Measurements from ENCODE around the gene ARAP1. TPM values are rescaled to one million over a fixed set of nuclear protein-coding genes. Genes with fewer than 3 reads are reported as not detected.

Gene ARAP1
- total RNA-seq, 1 donor: 95.2 TPM

DNA sequence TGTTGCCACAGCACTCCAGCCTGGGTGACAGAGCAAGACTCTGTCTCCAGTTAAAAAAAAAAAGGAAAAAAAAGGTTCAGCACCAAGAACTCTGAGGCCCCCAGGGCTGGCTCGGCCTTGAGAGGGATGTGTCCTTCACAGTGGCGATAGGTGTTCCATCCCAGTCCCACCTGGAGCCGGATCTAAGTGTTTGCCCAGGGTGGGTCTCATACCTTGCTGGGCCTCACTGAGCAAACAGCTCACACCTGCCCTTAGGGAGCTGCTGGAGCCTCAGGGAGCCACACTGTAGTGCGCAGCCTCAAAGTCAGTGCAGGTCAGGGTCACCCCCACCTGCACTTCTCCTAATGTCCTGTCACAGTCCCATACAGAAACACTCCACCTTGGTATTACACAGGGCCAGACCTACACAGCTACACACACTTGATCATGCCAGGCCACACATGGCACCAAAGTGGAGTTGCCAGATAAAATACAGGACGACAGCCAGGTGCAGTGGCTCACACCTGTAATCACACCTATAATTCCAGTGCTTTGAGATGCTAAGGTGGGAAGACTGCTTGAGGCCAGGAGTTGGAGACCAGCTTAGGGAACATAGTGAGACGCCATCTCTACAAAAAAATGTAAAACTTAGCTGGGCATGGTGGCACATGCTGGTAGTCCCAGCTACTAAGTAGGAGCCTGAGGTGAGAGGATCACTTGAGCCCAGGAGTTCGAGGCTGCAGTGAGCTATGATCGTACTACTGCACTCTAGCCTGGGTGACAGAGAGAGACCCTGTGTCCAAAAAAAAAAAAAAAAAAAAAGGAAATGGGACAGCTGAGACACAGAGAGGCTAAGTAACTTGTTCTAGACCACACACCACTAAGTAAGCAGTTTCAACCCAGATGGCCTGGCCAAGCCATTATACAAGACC, 34.4 kb upstream of the ARAP1 start:
- Histone ChIP-seq H3K79me2 (ENCODE audit: insufficient read depth, low read length) (no peaks in the 10 kb centered on the region), H3K27ac (ENCODE audit: low read depth, low read length) (no peak overlapping the region), H2AFZ (ENCODE audit: low read length) (no peak overlapping the region), H3K4me1 (ENCODE audit: insufficient read depth, low read length) (peaks cover 20% of the 10 kb centered on the region), H3K36me3 (ENCODE audit: insufficient read depth, low read length) (no peaks in the 10 kb centered on the region), H3K27me3 (ENCODE audit: insufficient read depth, low read length) (no peaks in the 10 kb centered on the region), H4K20me1 (ENCODE audit: insufficient read depth, low read length) (no peaks in the 10 kb centered on the region), H3K4me3 (ENCODE audit: insufficient read depth, low read length) (no peak overlapping the region), H3K9me3 (ENCODE audit: low read depth, low read length) (no peaks in the 10 kb centered on the region), H3K4me2 (ENCODE audit: insufficient read depth, low read length) (no peak overlapping the region)
- TF ChIP-seq, protein P1, sequence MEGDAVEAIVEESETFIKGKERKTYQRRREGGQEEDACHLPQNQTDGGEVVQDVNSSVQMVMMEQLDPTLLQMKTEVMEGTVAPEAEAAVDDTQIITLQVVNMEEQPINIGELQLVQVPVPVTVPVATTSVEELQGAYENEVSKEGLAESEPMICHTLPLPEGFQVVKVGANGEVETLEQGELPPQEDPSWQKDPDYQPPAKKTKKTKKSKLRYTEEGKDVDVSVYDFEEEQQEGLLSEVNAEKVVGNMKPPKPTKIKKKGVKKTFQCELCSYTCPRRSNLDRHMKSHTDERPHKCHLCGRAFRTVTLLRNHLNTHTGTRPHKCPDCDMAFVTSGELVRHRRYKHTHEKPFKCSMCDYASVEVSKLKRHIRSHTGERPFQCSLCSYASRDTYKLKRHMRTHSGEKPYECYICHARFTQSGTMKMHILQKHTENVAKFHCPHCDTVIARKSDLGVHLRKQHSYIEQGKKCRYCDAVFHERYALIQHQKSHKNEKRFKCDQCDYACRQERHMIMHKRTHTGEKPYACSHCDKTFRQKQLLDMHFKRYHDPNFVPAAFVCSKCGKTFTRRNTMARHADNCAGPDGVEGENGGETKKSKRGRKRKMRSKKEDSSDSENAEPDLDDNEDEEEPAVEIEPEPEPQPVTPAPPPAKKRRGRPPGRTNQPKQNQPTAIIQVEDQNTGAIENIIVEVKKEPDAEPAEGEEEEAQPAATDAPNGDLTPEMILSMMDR (IDR thresholded peaks at IDR 0.05; ENCODE audit: extremely low read depth, low read depth, low read length): no peak
- peak; percentile 13 for DNase-seq (ENCODE audit: insufficient read length, low spot score, missing footprints)

DNA sequence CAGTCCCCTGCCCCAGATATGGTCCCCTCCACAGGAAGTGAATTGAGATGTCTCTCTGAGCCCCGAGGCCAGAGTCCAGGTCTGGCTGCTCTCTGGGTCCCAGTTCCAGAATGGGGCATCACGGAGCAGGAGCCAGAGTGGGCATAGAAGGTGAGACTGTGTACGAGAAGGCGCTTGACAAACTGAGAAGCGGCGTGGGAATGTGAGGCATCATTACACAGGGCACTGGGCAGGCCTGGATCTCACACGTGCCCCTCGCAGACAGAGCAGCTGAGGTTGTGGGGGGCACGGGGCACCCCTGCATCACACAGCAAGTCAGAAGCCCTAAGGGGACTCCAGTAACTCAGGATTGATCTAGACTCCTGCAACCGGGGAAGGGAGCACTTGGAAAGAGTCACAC, 32.5 kb upstream of the ARAP1 start:
- peaks cover 10% of the 10 kb centered on the region for H3K4me1 ChIP-seq (ENCODE audit: insufficient read depth, low read length)
- TF ChIP-seq, protein P1 (IDR thresholded peaks at IDR 0.05; ENCODE audit: extremely low read depth, low read depth, low read length): no peak
- H2AFZ ChIP-seq (ENCODE audit: low read length): no peak overlapping the region
- H3K27me3 ChIP-seq (ENCODE audit: insufficient read depth, low read length): peaks cover 13% of the 10 kb centered on the region
- H3K27ac ChIP-seq (ENCODE audit: low read depth, low read length): no peak overlapping the region
- no peak overlapping the region for H3K4me2 ChIP-seq (ENCODE audit: insufficient read depth, low read length)
- no peaks in the 10 kb centered on the region for H4K20me1 ChIP-seq (ENCODE audit: insufficient read depth, low read length)
- no peak overlapping the region for H3K4me3 ChIP-seq (ENCODE audit: insufficient read depth, low read length)
- no peaks in the 10 kb centered on the region for H3K9me3 ChIP-seq (ENCODE audit: low read depth, low read length)
- no peaks in the 10 kb centered on the region for H3K36me3 ChIP-seq (ENCODE audit: insufficient read depth, low read length)
- no peaks in the 10 kb centered on the region for H3K79me2 ChIP-seq (ENCODE audit: insufficient read depth, low read length)
- DNase-seq (ENCODE audit: insufficient read length, low spot score, missing footprints): peak; percentile 68

- no peaks in the 10 kb centered on the region for H3K79me2 ChIP-seq (ENCODE audit: insufficient read depth, low read length)
- TF ChIP-seq, protein P1 (IDR thresholded peaks at IDR 0.05; ENCODE audit: extremely low read depth, low read depth, low read length): no peak
Observed at GRCh38 chr11:72783144-72783905, 31.1 kb upstream of the ARAP1 start.

More at GRCh38 chr11:72783144-72783905, 31.1 kb upstream of the ARAP1 start:
- Histone ChIP-seq H3K4me3 (ENCODE audit: insufficient read depth, low read length) (no peak overlapping the region), H3K36me3 (ENCODE audit: insufficient read depth, low read length) (no peaks in the 10 kb centered on the region), H4K20me1 (ENCODE audit: insufficient read depth, low read length) (no peaks in the 10 kb centered on the region), H3K4me1 (ENCODE audit: insufficient read depth, low read length) (peaks cover 3% of the 10 kb centered on the region), H3K27me3 (ENCODE audit: insufficient read depth, low read length) (peaks cover 13% of the 10 kb centered on the region), H3K4me2 (ENCODE audit: insufficient read depth, low read length) (no peak overlapping the region), H2AFZ (ENCODE audit: low read length) (no peak overlapping the region), H3K27ac (ENCODE audit: low read depth, low read length) (no peak overlapping the region), H3K9me3 (ENCODE audit: low read depth, low read length) (no peaks in the 10 kb centered on the region)
- peak; percentile 79 for DNase-seq (ENCODE audit: insufficient read length, low spot score, missing footprints)

All from osteoblast (primary cell).